CD4-positive, alpha-beta memory T cell (primary cell): Measurements from ENCODE around the gene DDTL. TPM values are rescaled to one million over a fixed set of nuclear protein-coding genes. Genes with fewer than 3 reads are reported as not detected.

Experiments used
- CTCF ChIA-PET: fragments of 350-600 bp; sonication (Branson Sonifier 250); formaldehyde crosslinking; loops from one replicate; lab custom pipeline; 2021; ENCODE audit warnings: inconsistent platforms; ENCODE audit not compliant: partially characterized antibody; lab: Charles Lee
- POLR2A ChIA-PET: fragments of 350-600 bp; sonication (Branson Sonifier 250); formaldehyde crosslinking; loops from one replicate; lab custom pipeline; 2021; ENCODE audit not compliant: partially characterized antibody; lab: Charles Lee
- DNase-seq, 5 donors: peaks; one replicate each; pipeline versions ENCODE4 v3.0.0 to v3.0.0-alpha.2; 2020 to 2022; ENCODE audit warnings: mixed read lengths in 1 of 5
- H3K27ac ChIP-seq: one replicate; pipeline ENCODE4 v1.7.0; 2013; ENCODE audit warnings: low read depth, low read length
- H3K27me3 ChIP-seq: 2 replicates; pipeline ENCODE4 v1.7.0; 2013; ENCODE audit warnings: mild to moderate bottlenecking, low read length, moderate library complexity; ENCODE audit not compliant: insufficient read depth
- H3K36me3 ChIP-seq: 2 replicates; pipeline ENCODE4 v1.7.0; 2013; ENCODE audit warnings: mild to moderate bottlenecking, low read length, moderate library complexity; ENCODE audit not compliant: insufficient read depth
- H3K4me1 ChIP-seq: 2 replicates; pipeline ENCODE4 v1.7.0; 2013; ENCODE audit warnings: mild to moderate bottlenecking, low read length, moderate library complexity; ENCODE audit not compliant: insufficient read depth
- H3K4me3 ChIP-seq, 2 donors: one replicate each; pipeline ENCODE4 v1.7.0; 2013; ENCODE audit warnings: low read length in 2 of 2, mild to moderate bottlenecking in 1 of 2
- H3K9me3 ChIP-seq, 2 donors: one replicate each; pipeline ENCODE4 v1.7.0; 2013; ENCODE audit warnings: low read length in 2 of 2, control low read depth in 1 of 2; ENCODE audit not compliant: control insufficient read depth in 1 of 2
- H3K27ac Mint-ChIP-seq, 7 donors: one replicate each; pipeline ENCODE4 v1.8.0; 2020 to 2021; ENCODE audit warnings: mixed read lengths in 7 of 7, mild to moderate bottlenecking in 6 of 7, inconsistent platforms in 3 of 7, moderate library complexity in 3 of 7
- H3K27me3 Mint-ChIP-seq, 2 donors: one replicate each; pipeline ENCODE4 v1.8.0; 2020 to 2021; ENCODE audit warnings: mixed read lengths in 2 of 2
- H3K36me3 Mint-ChIP-seq, 2 donors: one replicate each; pipeline ENCODE4 v1.8.0; 2020 to 2021; ENCODE audit warnings: mixed read lengths in 2 of 2, inconsistent platforms in 1 of 2, mild to moderate bottlenecking in 1 of 2
- H3K4me1 Mint-ChIP-seq, 4 donors: one replicate each; pipeline ENCODE4 v1.8.0; 2020 to 2021; ENCODE audit warnings: mixed read lengths in 4 of 4, mild to moderate bottlenecking in 1 of 4
- H3K4me3 Mint-ChIP-seq, 8 donors: one replicate each; pipeline ENCODE4 v1.8.0; 2020 to 2021; ENCODE audit warnings: mixed read lengths in 8 of 8, mild to moderate bottlenecking in 7 of 8, moderate library complexity in 6 of 8, inconsistent platforms in 3 of 8
- H3K9me3 Mint-ChIP-seq, 8 donors: one replicate each; pipeline ENCODE4 v1.8.0; 2020 to 2021; ENCODE audit warnings: mixed read lengths in 8 of 8, mild to moderate bottlenecking in 5 of 8, inconsistent platforms in 3 of 8, moderate library complexity in 1 of 8
- intact Hi-C: fragments of 100-400 bp; cut with micrococcal nuclease; formaldehyde crosslinking; loops from one replicate; pipeline ENCODE4 v1.15.1; 2023
- polyA plus RNA-seq, 2 donors: library from polyadenylated mRNA; unstranded; fragments of 300-500 nt; fragmentation: Illumina TruSeq; gene quantifications; one replicate each; pipeline ENCODE4 v1.2.3, GENCODE V29; 2021
- total RNA-seq, 2 experiments: library from RNA; stranded (reverse); gene quantifications; one replicate each; pipeline ENCODE4 v1.2.3, GENCODE V29; 2021

DDTL gene
- total and polyA plus RNA-seq, 4 experiments from 2014 or later = 0.32 to 6.1 (median 3.6) TPM

DNA sequence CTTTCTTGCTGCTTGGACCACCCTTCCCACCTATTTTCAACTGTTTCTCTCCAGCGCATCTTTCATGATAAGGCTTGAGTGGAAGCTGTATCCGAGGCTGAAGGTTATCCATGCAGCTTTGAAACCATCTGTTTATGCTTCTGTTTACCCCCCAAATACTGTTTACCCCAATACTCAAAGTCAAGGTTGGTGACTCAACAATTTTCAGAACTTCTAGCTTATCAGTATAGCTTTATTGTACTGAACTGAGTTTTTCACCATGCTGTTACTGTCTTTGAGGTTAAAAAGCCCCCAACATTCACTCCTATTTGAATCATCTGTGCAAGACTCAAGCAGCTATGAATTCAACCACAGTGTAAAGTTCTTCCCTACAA lies 43.3 kb downstream of the DDTL start:
- intact Hi-C loops = loop anchor here (5.0 kb wide), 1 partner anchor 422 kb away; no protein-coding TSS in a partner anchor
- CTCF ChIA-PET = interaction anchor here (0.7 to 1.4 kb wide), 5 partner anchors 65 to 237 kb away, joined by 3 to 4 read pairs (median 3); no protein-coding TSS in a partner anchor
- Mint-ChIP-seq H3K36me3 (peaks cover 0 to 9% of the 10 kb centered on the region in 2 donors), H3K27ac (peak overlapping the region; percentile 63 to 99 (median 84)), H3K27me3 (peaks cover 0 to 5% of the 10 kb centered on the region in 2 donors), H3K4me1 (peaks cover 24 to 48% (median 30%) of the 10 kb centered on the region in 4 donors), H3K9me3 (peaks cover 0 to 5% (median 0%) of the 10 kb centered on the region in 8 donors), H3K4me3 (peak overlapping the region; percentile 24 to 72 (median 67))
- POLR2A ChIA-PET = interaction anchor here (1.4 to 4.1 kb wide), 5 partner anchors 20 to 418 kb away, joined by 7 to 42 read pairs (median 10); partner anchors contain the start of gene ADORA2A
- no peak overlapping the region for H3K27ac ChIP-seq
- H3K36me3 ChIP-seq = no peaks in the 10 kb centered on the region
- H3K4me1 ChIP-seq = peaks cover 23% of the 10 kb centered on the region
- no peaks in the 10 kb centered on the region for H3K27me3 ChIP-seq
- DNase-seq = no peak
- no peak overlapping the region for H3K4me3 ChIP-seq
- H3K9me3 ChIP-seq = no peaks in the 10 kb centered on the region

DNA sequence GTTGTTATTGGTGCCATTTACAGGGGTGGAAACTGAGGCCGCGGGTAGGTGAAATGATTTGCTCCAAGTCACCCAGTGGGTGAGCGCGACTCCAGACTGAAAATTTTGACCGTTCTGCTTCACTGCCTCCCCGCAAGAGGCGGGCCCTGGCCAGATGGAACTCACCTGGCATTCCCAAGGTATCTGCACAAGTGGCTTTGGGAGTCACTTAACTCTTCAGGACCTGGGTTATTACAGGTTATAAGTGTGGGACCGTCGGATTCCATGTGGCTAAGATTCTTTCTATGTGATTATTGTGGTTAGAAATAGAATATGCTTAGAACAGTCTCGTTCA lies 45.0 kb downstream of the DDTL start:
- Histone ChIP-seq H3K27me3 (no peaks in the 10 kb centered on the region), H3K36me3 (no peaks in the 10 kb centered on the region), H3K9me3 (no peaks in the 10 kb centered on the region), H3K4me3 (peak overlapping the region; percentile 68 to 86), H3K27ac (peak overlapping the region; percentile 78), H3K4me1 (peaks cover 23% of the 10 kb centered on the region)
- peaks cover 26 to 57% (median 35%) of the 10 kb centered on the region in 4 donors for H3K4me1 Mint-ChIP-seq
- CTCF ChIA-PET = interaction anchor here (0.9 to 1.4 kb wide), 4 partner anchors 8 to 163 kb away, joined by 3 to 7 read pairs (median 4); no protein-coding TSS in a partner anchor
- H3K4me3 Mint-ChIP-seq = peak overlapping the region; percentile 94 to 98 (median 98)
- intact Hi-C loops = loop anchor here (5.0 kb wide), 1 partner anchor 421 kb away; no protein-coding TSS in a partner anchor
- DNase-seq = peak in 1 of 5 donors; percentile 6
- H3K27ac Mint-ChIP-seq = peak overlapping the region; percentile 94 to 99 (median 97)
- H3K36me3 Mint-ChIP-seq = peaks cover 9 to 13% of the 10 kb centered on the region in 2 donors
- peaks cover 0 to 12% (median 0%) of the 10 kb centered on the region in 8 donors for H3K9me3 Mint-ChIP-seq
- POLR2A ChIA-PET = interaction anchor here (1.0 to 4.1 kb wide), 9 partner anchors 19 to 237 kb away, joined by 4 to 42 read pairs (median 7); partner anchors contain the start of gene MIF
- H3K27me3 Mint-ChIP-seq = peaks cover 0 to 5% of the 10 kb centered on the region in 2 donors

DNA sequence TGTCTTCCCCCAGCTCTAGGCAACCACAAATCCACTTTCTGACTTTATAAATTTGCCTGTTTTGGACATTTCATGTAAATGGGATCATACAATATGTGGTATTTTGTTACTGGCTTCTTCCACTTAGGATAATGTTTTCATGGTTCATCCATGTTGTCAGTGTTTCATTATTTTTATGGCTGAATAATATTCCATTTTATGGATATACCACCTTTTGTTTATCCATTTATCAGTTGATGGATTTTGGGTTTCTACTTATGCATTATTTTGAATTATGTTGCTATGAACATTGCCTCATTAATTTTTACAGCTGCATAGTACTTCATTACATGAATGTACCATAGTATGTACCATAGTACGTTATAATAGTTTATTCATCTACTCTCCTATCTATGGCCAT lies 49.5 kb downstream of the DDTL start:
- Histone ChIP-seq H3K9me3 (no peaks in the 10 kb centered on the region), H3K36me3 (no peaks in the 10 kb centered on the region), H3K4me1 (peaks cover 18% of the 10 kb centered on the region), H3K27ac (no peak overlapping the region), H3K27me3 (no peaks in the 10 kb centered on the region), H3K4me3 (no peak overlapping the region)
- ChIA-PET POLR2A (interaction anchor here (0.9 kb wide), 1 partner anchor 9 kb away, joined by 3 read pairs; no protein-coding TSS in a partner anchor), CTCF (interaction anchor here (0.7 kb wide), 1 partner anchor 45 kb away, joined by 4 read pairs; no protein-coding TSS in a partner anchor)
- H3K27me3 Mint-ChIP-seq = no peaks in the 10 kb centered on the region
- peaks cover 0 to 7% (median 0%) of the 10 kb centered on the region in 8 donors for H3K9me3 Mint-ChIP-seq
- peak overlapping the region in 3 of 7 donors; percentile 25 to 70 (median 42) for H3K27ac Mint-ChIP-seq
- DNase-seq = no peak
- H3K36me3 Mint-ChIP-seq = peaks cover 21 to 23% of the 10 kb centered on the region in 2 donors
- intact Hi-C loops = no loop called here
- peaks cover 30 to 51% (median 39%) of the 10 kb centered on the region in 4 donors for H3K4me1 Mint-ChIP-seq
- no peak overlapping the region for H3K4me3 Mint-ChIP-seq

DNA sequence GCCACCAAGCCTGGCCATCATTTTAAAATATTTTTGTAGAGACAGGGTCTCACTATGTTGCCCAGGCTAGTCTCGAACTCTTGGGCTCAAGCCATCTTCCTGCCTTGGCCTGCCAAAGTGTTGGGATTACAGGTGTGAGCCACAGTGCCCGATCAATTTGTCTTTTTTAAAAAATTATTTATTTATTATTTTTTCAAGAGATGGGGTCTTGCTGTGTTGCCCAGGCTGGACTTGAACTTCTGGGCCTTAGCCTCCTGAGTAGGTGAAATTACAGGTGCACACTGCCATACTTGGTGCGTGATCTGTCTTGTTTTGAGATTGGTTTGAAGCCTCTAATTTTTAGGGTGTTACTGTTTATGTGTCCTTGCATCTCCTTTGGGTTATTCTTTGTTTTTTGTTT lies 54.6 kb downstream of the DDTL start:
- Histone ChIP-seq H3K4me1 (peaks cover 9% of the 10 kb centered on the region), H3K36me3 (no peaks in the 10 kb centered on the region), H3K27me3 (no peaks in the 10 kb centered on the region), H3K4me3 (no peak overlapping the region), H3K27ac (no peak overlapping the region), H3K9me3 (no peaks in the 10 kb centered on the region)
- no peak for DNase-seq
- ChIA-PET POLR2A (no interaction called here), CTCF (no interaction called here)
- H3K9me3 Mint-ChIP-seq = peaks cover 0 to 4% (median 2%) of the 10 kb centered on the region in 8 donors
- no peak overlapping the region for H3K27ac Mint-ChIP-seq
- intact Hi-C loops = no loop called here
- peaks cover 24 to 50% (median 33%) of the 10 kb centered on the region in 4 donors for H3K4me1 Mint-ChIP-seq
- peaks cover 27 to 29% of the 10 kb centered on the region in 2 donors for H3K36me3 Mint-ChIP-seq
- H3K27me3 Mint-ChIP-seq = no peaks in the 10 kb centered on the region
- no peak overlapping the region for H3K4me3 Mint-ChIP-seq

Other genes with a start within 250 kb of the DDTL start
- 1 to 10 TPM; 6.4 to 7.4 TPM for gene ZNF70, start 215.8 kb upstream of the DDTL start, total RNA-seq
- gene ZNF70, start 215.8 kb upstream of the DDTL start, polyA plus RNA-seq = under 1 TPM in 1 of 2 donors, not detected in 1; 0.37 TPM
- gene VPREB3, start 212.5 kb upstream of the DDTL start, total RNA-seq = not detected
- 1 to 10 TPM; 1.2 to 5.5 TPM for gene VPREB3, start 212.5 kb upstream of the DDTL start, polyA plus RNA-seq
- 1 to 10 TPM; 1.5 to 1.9 TPM for gene C22orf15, start 203.9 kb upstream of the DDTL start, total RNA-seq
- 1 to 10 TPM in 1 of 2 donors, under 1 TPM in 1; 0.34 to 1.2 TPM for gene C22orf15, start 203.9 kb upstream of the DDTL start, polyA plus RNA-seq
- gene CHCHD10, start 198.9 kb upstream of the DDTL start, total RNA-seq = 10 to 100 TPM; 44.7 to 45.9 TPM
- gene CHCHD10, start 198.9 kb upstream of the DDTL start, polyA plus RNA-seq = 10 to 100 TPM; 16.3 to 33.1 TPM
- 1 to 10 TPM in 1 of 2 experiments, under 1 TPM in 1; 0.79 to 1.6 TPM for gene MMP11, start 194.0 kb upstream of the DDTL start, total RNA-seq
- 1 to 10 TPM; 1.0 to 1.1 TPM for gene MMP11, start 194.0 kb upstream of the DDTL start, polyA plus RNA-seq
- gene SMARCB1, start 179.9 kb upstream of the DDTL start, total RNA-seq = 10 to 100 TPM; 41.2 to 42.3 TPM
- 10 to 100 TPM; 36.6 to 46.0 TPM for gene SMARCB1, start 179.9 kb upstream of the DDTL start, polyA plus RNA-seq
- gene DERL3, start 127.9 kb upstream of the DDTL start, total RNA-seq = 1 to 10 TPM; 1.9 to 2.9 TPM
- gene DERL3, start 127.9 kb upstream of the DDTL start, polyA plus RNA-seq = 1 to 10 TPM in 1 of 2 donors, under 1 TPM in 1; 0.25 to 1.5 TPM
- 10 to 100 TPM; 24.5 to 27.2 TPM for gene SLC2A11, start 109.0 kb upstream of the DDTL start, total RNA-seq
- gene SLC2A11, start 109.0 kb upstream of the DDTL start, polyA plus RNA-seq = 1 to 10 TPM; 3.9 to 5.0 TPM
- gene MIF, start 72.5 kb upstream of the DDTL start, total RNA-seq = 100 to 1,000 TPM; 208 to 217 TPM
- 1,000 to 10,000 TPM; 1,156 to 1,346 TPM for gene MIF, start 72.5 kb upstream of the DDTL start, polyA plus RNA-seq
- gene GSTT2B, start 5.7 kb upstream of the DDTL start, total RNA-seq = not detected
- not detected for gene GSTT2B, start 5.7 kb upstream of the DDTL start, polyA plus RNA-seq
- gene DDT, start 7.6 kb downstream of the DDTL start, total RNA-seq = 10 to 100 TPM; 93.5 to 97.2 TPM
- 100 to 1,000 TPM; 103 to 133 TPM for gene DDT, start 7.6 kb downstream of the DDTL start, polyA plus RNA-seq
- not detected for gene GSTT2, start 13.2 kb downstream of the DDTL start, total RNA-seq
- gene GSTT2, start 13.2 kb downstream of the DDTL start, polyA plus RNA-seq = not detected
- gene GSTT4, start 38.6 kb downstream of the DDTL start, total RNA-seq = not detected
- gene GSTT4, start 38.6 kb downstream of the DDTL start, polyA plus RNA-seq = not detected
- gene CABIN1, start 44.4 kb downstream of the DDTL start, total RNA-seq = 100 to 1,000 TPM; 114 to 117 TPM
- 10 to 100 TPM in 1 of 2 donors, 1 to 10 TPM in 1; 2.2 to 14.8 TPM for gene CABIN1, start 44.4 kb downstream of the DDTL start, polyA plus RNA-seq
- gene SUSD2, start 214.6 kb downstream of the DDTL start, total RNA-seq = under 1 TPM; 0.44 to 0.52 TPM
- under 1 TPM in 1 of 2 donors, not detected in 1; 0.05 TPM for gene SUSD2, start 214.6 kb downstream of the DDTL start, polyA plus RNA-seq